H1 (cell line): ENCODE data around the gene PRXL2B. TPM values are rescaled to one million over a fixed set of nuclear protein-coding genes. Genes with fewer than 3 reads are reported as not detected.
A peak's percentile ranks its signal among the peaks of the same experiment; 100 is the strongest.

ENCODE experiments used
- CTCF ChIA-PET: fragments of 300-600 bp; sonication (Branson Sonifier 250); formaldehyde crosslinking; loops from one replicate; lab custom pipeline; 2021; ENCODE audit not compliant: partially characterized antibody; lab: Charles Lee
- POLR2A ChIA-PET: fragments of 300-600 bp; sonication (Branson Sonifier 250); formaldehyde crosslinking; loops from one replicate; lab custom pipeline; 2021; ENCODE audit warnings: inconsistent platforms; ENCODE audit not compliant: partially characterized antibody; lab: Charles Lee
- DNase-seq, 2 experiments: peaks; one replicate each; pipeline versions ENCODE4 v3.0.0 to v3.0.0-alpha.2; 2010 to 2022; ENCODE audit warnings: low spot score in 2 of 2, low read depth in 1 of 2, mixed read lengths in 1 of 2
- FAIRE-seq: peaks from 2 replicates; lab custom pipeline; 2011; peaks lifted over from hg19 to GRCh38; lab: Jason Lieb, UNC
- H2AFZ ChIP-seq: 2 replicates; pipeline ENCODE4 v1.8.1; 2012; ENCODE audit warnings: low read length, inconsistent platforms
- H2AK5ac ChIP-seq: 2 replicates; pipeline ENCODE4 v1.6.1; 2013; ENCODE audit warnings: low read depth, low read length
- H2BK120ac ChIP-seq: replicated peaks from 2 replicates; pipeline ENCODE3; 2013; ENCODE audit warnings: low read depth, low read length, inconsistent platforms
- H2BK12ac ChIP-seq: 2 replicates; pipeline ENCODE4 v1.6.1; 2013; ENCODE audit warnings: low read depth, low read length
- H2BK15ac ChIP-seq: 2 replicates; pipeline ENCODE4 v1.6.1; 2013; ENCODE audit warnings: low read length
- H2BK20ac ChIP-seq: 2 replicates; pipeline ENCODE4 v1.6.1; 2013; ENCODE audit warnings: low read length
- H2BK5ac ChIP-seq: 2 replicates; pipeline ENCODE4 v1.6.1; 2013; ENCODE audit warnings: low read depth, low read length
- H3K14ac ChIP-seq: 2 replicates; pipeline ENCODE4 v1.6.1; 2013; ENCODE audit warnings: inconsistent platforms; ENCODE audit not compliant: insufficient read length
- H3K18ac ChIP-seq: 2 replicates; pipeline ENCODE4 v1.6.1; 2013; ENCODE audit warnings: low read length; ENCODE audit errors: extremely low read depth
- H3K23ac ChIP-seq: 2 replicates; pipeline ENCODE4 v1.6.1; 2013; ENCODE audit warnings: inconsistent platforms; ENCODE audit not compliant: insufficient read length
- H3K23me2 ChIP-seq: 2 replicates; pipeline ENCODE4 v1.6.1; 2013; ENCODE audit warnings: low read depth, low read length
- H3K27ac ChIP-seq: 2 replicates; pipeline ENCODE4 v1.6.1; 2011; ENCODE audit warnings: low read depth, low read length, inconsistent platforms
- H3K27me3 ChIP-seq, 4 experiments: replicated peaks in 1 of 4; 1 replicate in 1 of 4; 2 replicates in 3 of 4; pipeline versions ENCODE4 v1.6.1 to v1.8.1; 2011 to 2013; ENCODE audit warnings: low read length in 3 of 4, mild to moderate bottlenecking in 3 of 4, inconsistent platforms in 2 of 4, mixed read lengths in 2 of 4, moderate library complexity in 1 of 4; ENCODE audit not compliant: control insufficient read depth in 3 of 4, insufficient read depth in 3 of 4; ENCODE audit errors: extremely low read depth in 1 of 4
- H3K36me3 ChIP-seq, 4 experiments: 2 replicates each; pipeline versions ENCODE4 v1.6.1 to v1.8.1; 2011 to 2013; ENCODE audit warnings: mild to moderate bottlenecking in 4 of 4, low read length in 3 of 4, moderate library complexity in 2 of 4, control low read depth in 1 of 4, inconsistent platforms in 1 of 4; ENCODE audit not compliant: insufficient read depth in 4 of 4, control insufficient read depth in 2 of 4
- H3K4ac ChIP-seq: replicated peaks from 2 replicates; pipeline ENCODE3; 2013; ENCODE audit warnings: low read length, low read depth, mixed read lengths, inconsistent platforms; ENCODE audit not compliant: insufficient read length
- H3K4me1 ChIP-seq, 4 experiments: replicated peaks in 1 of 4; 1 replicate in 1 of 4; 2 replicates in 3 of 4; pipeline versions ENCODE4 v1.6.1 to v1.8.1; 2011 to 2013; ENCODE audit warnings: low read length in 3 of 4, inconsistent platforms in 2 of 4, mixed read lengths in 1 of 4; ENCODE audit not compliant: insufficient read depth in 4 of 4, control insufficient read depth in 3 of 4
- H3K4me2 ChIP-seq, 2 experiments: 2 replicates each; pipeline versions ENCODE4 v1.6.1 to v1.8.1; 2011 to 2013; ENCODE audit warnings: low read depth in 2 of 2, low read length in 2 of 2, control low read depth in 1 of 2, inconsistent platforms in 1 of 2, mild to moderate bottlenecking in 1 of 2; ENCODE audit not compliant: insufficient read depth in 1 of 2
- H3K4me3 ChIP-seq, 4 experiments: fragments of 200-600, 300-600 bp in 1 of 4; sonication (generic), shearing (Covaris generic), sonication (Bioruptor Twin) in 1 of 4; 2 replicates each; pipeline versions ENCODE4 v1.5.1 to v1.8.1; 2011 to 2016; ENCODE audit warnings: low read length in 4 of 4, low read depth in 3 of 4, control low read depth in 2 of 4, inconsistent platforms in 2 of 4, mild to moderate bottlenecking in 2 of 4, mixed read lengths in 1 of 4, moderate library complexity in 1 of 4; ENCODE audit not compliant: insufficient read depth in 2 of 4; ENCODE audit errors: extremely low read depth in 1 of 4
- H3K56ac ChIP-seq: replicated peaks from 2 replicates; pipeline ENCODE3; 2013; ENCODE audit warnings: low read depth, mild to moderate bottlenecking, mixed read lengths, low read length, inconsistent platforms; ENCODE audit not compliant: insufficient read length
- H3K79me1 ChIP-seq: 2 replicates; pipeline ENCODE4 v1.6.1; 2013; ENCODE audit warnings: low read depth, low read length, control low read depth
- H3K79me2 ChIP-seq, 2 experiments: 2 replicates each; pipeline versions ENCODE4 v1.6.1 to v1.8.1; 2012 to 2013; ENCODE audit warnings: low read length in 2 of 2, mild to moderate bottlenecking in 2 of 2, inconsistent platforms in 1 of 2; ENCODE audit not compliant: insufficient read depth in 2 of 2, control insufficient read depth in 1 of 2
- H3K9ac ChIP-seq, 4 experiments: replicated peaks in 1 of 4; 1 replicate in 1 of 4; 2 replicates in 3 of 4; pipeline versions ENCODE4 v1.6.1 to v1.8.1; 2011 to 2013; ENCODE audit warnings: low read depth in 3 of 4, low read length in 3 of 4, control low read depth in 2 of 4, mild to moderate bottlenecking in 2 of 4, moderate library complexity in 2 of 4, inconsistent platforms in 1 of 4; ENCODE audit errors: extremely low read depth in 1 of 4
- H3K9me3 ChIP-seq, 2 experiments: 2 replicates each; pipeline versions ENCODE4 v1.6.1 to v1.8.1; 2012 to 2013; ENCODE audit warnings: mild to moderate bottlenecking in 2 of 2, moderate library complexity in 2 of 2, control low read depth in 1 of 2, inconsistent platforms in 1 of 2, low read depth in 1 of 2, low read length in 1 of 2, mixed read lengths in 1 of 2; ENCODE audit not compliant: insufficient read depth in 2 of 2
- H4K20me1 ChIP-seq, 2 experiments: replicated peaks in 1 of 2; 2 replicates each; pipeline versions ENCODE3 to v1.8.1; 2011 to 2013; ENCODE audit warnings: inconsistent platforms in 2 of 2, low read length in 2 of 2, mild to moderate bottlenecking in 1 of 2; ENCODE audit not compliant: insufficient read depth in 2 of 2, control insufficient read depth in 1 of 2
- H4K5ac ChIP-seq: 2 replicates; pipeline ENCODE4 v1.6.1; 2013; ENCODE audit warnings: low read length, low read depth, mixed read lengths, inconsistent platforms; ENCODE audit not compliant: insufficient read length
- H4K8ac ChIP-seq: 2 replicates; pipeline ENCODE4 v1.8.0; 2013; ENCODE audit warnings: mild to moderate bottlenecking, moderate library complexity, low read length, inconsistent platforms; ENCODE audit not compliant: insufficient read depth; ENCODE audit errors: extremely low read depth
- H4K91ac ChIP-seq: replicated peaks from 2 replicates; pipeline ENCODE3; 2013; ENCODE audit warnings: low read length, mixed read lengths, inconsistent platforms; ENCODE audit not compliant: insufficient read length
- WGBS, 2 experiments: shearing (Covaris generic) in 1 of 2; methylation state at CpG; one replicate each; pipeline versions ENCODE4 v1.1.6 to v1.1.7; 2013 to 2015; ENCODE audit warnings: low lambda C conversion rate in 2 of 2, mixed read lengths in 2 of 2, inconsistent platforms in 1 of 2, low coverage in 1 of 2, missing lambda C conversion rate in 1 of 2; ENCODE audit not compliant: insufficient replicate concordance in 2 of 2, insufficient coverage in 1 of 2, insufficient read length in 1 of 2; ENCODE audit errors: extremely low coverage in 1 of 2, missing lambda C conversion rate in 1 of 2; 5-methylcytosine and 5-hydroxymethylcytosine counted together
- polyA plus RNA-seq, 7 experiments: library from polyadenylated mRNA; depleted of rRNA in 3 of 7; stranded (reverse) in 5 of 7; unstranded in 2 of 7; fragments of >200 nt in 5 of 7; fragments of 200-250 nt in 2 of 7; gene quantifications; 1 replicate in 5 of 7; 2 replicates in 1 of 7; 4 replicates in 1 of 7; pipeline versions ENCODE4 v1.2.1 to v1.2.3, GENCODE V29; 2011 to 2013; ENCODE audit warnings: missing spikeins in 2 of 7, mixed read lengths in 2 of 7
- total RNA-seq: library from RNA; stranded (reverse); fragmentation: NEBNext Ultra II Directional; extraction: Animal tissue kit (Norgen Biotek cat#: 25700); gene quantifications from 2 replicates; pipeline ENCODE4 v1.2.1, GENCODE V29; 2021

PRXL2B gene
- total and polyA plus RNA-seq, 2 of the 8 experiments (the other 6 are each of a cell fraction or from before 2014, with no cell fraction given), result 35.3 to 46.0 TPM

- H3K18ac ChIP-seq, result 0 out of 2 replicates have a peak overlapping the region, but pooled peaks have one; percentile 1
- peak overlapping the region in 2 of 4 experiments; percentile 33 to 64; a peak in 2 of 8 replicates for H3K4me3 ChIP-seq
- no peaks in the 10 kb centered on the region for H3K79me2 ChIP-seq
- FAIRE-seq (no peak), DNase-seq (no peak)
- 89% methylated on average over 23 of the region's 23 CpGs; no CpG with 5 or more reads in 1 of the 2 experiments for WGBS, 2 experiments
- ChIA-PET POLR2A (interaction anchor here (0.9 kb wide), 1 partner anchor 217 kb away, joined by 3 read pairs; no protein-coding TSS in a partner anchor), CTCF (interaction anchor here (0.9 kb wide), 1 partner anchor 19 kb away, joined by 4 read pairs; no protein-coding TSS in a partner anchor)
- no peaks in the 10 kb centered on the region for H3K79me1 ChIP-seq
- H4K91ac ChIP-seq, result peak overlapping the region; percentile 95
- H3K4me1 ChIP-seq, result peaks cover 0 to 28% (median 18%) of the 10 kb centered on the region in 4 experiments; a peak in 6 of 7 replicates
- peak overlapping the region; percentile 66 to 84 for H3K4me2 ChIP-seq
- peak overlapping the region; percentile 84; the same call in 1 of the 2 replicates for H2BK12ac ChIP-seq
- H4K5ac ChIP-seq, result no peak overlapping the region
- peaks cover 0 to 11% of the 10 kb centered on the region in 2 experiments for H4K20me1 ChIP-seq
- no peak overlapping the region for H3K14ac ChIP-seq
- H3K23ac ChIP-seq, result no peak overlapping the region
- H3K9me3 ChIP-seq, result peaks cover 0 to 4% of the 10 kb centered on the region in 2 experiments; a peak in 1 of 4 replicates
- no peak overlapping the region for H2AFZ ChIP-seq
- no peak overlapping the region for H3K56ac ChIP-seq
- peaks cover 22 to 52% (median 36%) of the 10 kb centered on the region in 4 experiments for H3K27me3 ChIP-seq
- H2BK5ac ChIP-seq, result peak overlapping the region; percentile 28; the same call in 1 of the 2 replicates
- H4K8ac ChIP-seq, result no peak overlapping the region; the same call in 1 of the 2 replicates
- peak overlapping the region; percentile 99 for H3K4ac ChIP-seq
- H2BK20ac ChIP-seq, result 0 out of 2 replicates have a peak overlapping the region, but pooled peaks have one; percentile 0
- H3K27ac ChIP-seq, result no peak overlapping the region
- peak overlapping the region; percentile 82 for H2BK15ac ChIP-seq
- H2AK5ac ChIP-seq, result peak overlapping the region; percentile 76
- H2BK120ac ChIP-seq, result peak overlapping the region; percentile 78
- H3K23me2 ChIP-seq, result peaks cover 6% of the 10 kb centered on the region
- no peak overlapping the region; a peak in 1 of 7 replicates for H3K9ac ChIP-seq
- H3K36me3 ChIP-seq, result no peaks in the 10 kb centered on the region
Observed at GRCh38 chr1:2629627-2630497, 43.3 kb downstream of the PRXL2B start.
